ENCODE measurements around the gene KATNB1. TPM values are rescaled to one million over a fixed set of nuclear protein-coding genes. Genes with fewer than 3 reads are reported as not detected.

The KATNB1 gene
- total and polyA plus RNA-seq, 8 donors: 11.7 to 20.1 (median 14.6) TPM

DNA sequence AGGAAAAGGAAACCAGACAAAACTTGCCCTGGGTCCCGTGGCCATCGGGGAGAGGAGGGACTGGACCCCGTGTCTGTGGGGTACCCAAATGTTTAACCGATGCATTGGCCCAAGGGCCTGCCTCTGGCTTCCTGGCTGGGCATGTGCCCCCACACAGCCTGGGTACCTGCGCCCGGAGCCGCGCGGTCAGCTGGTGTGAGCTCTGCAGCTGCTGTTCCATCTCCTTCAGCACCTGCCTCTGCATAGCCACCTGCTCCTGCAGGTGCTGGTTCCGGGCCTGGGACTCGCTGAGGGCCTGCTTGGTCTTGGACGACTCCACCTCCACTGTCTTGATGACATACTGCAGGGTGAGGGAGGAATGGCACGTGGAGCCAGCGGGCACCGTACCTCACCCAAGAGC, 34.8 kb downstream of the KATNB1 start:
- TF ChIP-seq, protein P1, sequence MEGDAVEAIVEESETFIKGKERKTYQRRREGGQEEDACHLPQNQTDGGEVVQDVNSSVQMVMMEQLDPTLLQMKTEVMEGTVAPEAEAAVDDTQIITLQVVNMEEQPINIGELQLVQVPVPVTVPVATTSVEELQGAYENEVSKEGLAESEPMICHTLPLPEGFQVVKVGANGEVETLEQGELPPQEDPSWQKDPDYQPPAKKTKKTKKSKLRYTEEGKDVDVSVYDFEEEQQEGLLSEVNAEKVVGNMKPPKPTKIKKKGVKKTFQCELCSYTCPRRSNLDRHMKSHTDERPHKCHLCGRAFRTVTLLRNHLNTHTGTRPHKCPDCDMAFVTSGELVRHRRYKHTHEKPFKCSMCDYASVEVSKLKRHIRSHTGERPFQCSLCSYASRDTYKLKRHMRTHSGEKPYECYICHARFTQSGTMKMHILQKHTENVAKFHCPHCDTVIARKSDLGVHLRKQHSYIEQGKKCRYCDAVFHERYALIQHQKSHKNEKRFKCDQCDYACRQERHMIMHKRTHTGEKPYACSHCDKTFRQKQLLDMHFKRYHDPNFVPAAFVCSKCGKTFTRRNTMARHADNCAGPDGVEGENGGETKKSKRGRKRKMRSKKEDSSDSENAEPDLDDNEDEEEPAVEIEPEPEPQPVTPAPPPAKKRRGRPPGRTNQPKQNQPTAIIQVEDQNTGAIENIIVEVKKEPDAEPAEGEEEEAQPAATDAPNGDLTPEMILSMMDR (IDR thresholded peaks at IDR 0.05): no peak
- no peak overlapping the region for H3K4me3 ChIP-seq
- peaks cover 0 to 72% of the 10 kb centered on the region in 2 donors for H3K36me3 ChIP-seq
- no peaks in the 10 kb centered on the region for H3K9me3 ChIP-seq
- DNase-seq: no peak
- H3K4me1 ChIP-seq: peaks cover 0 to 10% of the 10 kb centered on the region in 2 donors
- no peaks in the 10 kb centered on the region for H3K27me3 ChIP-seq
- H3K27ac ChIP-seq: no peak overlapping the region
- intact Hi-C loops (cut with DNase I): no loop called here
- ATAC-seq: no peak

DNA sequence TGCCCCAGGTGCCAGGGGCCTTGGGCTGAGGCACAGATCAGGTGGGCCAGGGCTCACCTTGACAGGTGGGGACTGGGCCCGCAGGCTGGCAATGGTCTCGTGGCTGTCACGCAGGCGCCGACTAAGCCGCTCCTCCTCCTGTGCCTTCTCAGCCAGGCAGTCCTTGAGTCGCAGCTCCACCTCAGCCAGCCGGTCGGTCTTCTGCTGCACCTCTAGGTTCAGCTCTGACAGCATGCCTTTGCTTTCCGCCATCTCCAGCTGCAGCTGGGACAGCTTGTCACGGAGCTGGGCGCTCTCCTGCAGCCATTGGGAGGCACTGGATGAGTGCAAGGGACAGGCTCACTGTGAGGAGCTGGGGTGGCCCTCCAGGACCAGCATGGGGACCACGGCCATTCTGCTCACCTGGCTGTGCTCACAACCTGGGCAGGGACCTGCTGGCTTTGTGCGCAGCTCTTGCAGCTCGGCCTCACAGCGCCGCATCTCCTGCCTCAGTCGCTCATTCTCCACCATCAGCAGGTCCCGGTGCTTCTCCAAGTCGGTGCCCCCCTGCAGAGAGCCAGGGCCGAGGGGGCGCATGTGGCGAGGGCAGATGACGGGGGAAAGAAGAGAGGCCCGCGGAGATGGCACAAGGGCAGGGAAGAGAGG, 35.7 kb downstream of the KATNB1 start:
- ATAC-seq: no peak
- H3K27ac ChIP-seq: no peak overlapping the region
- H3K27me3 ChIP-seq: no peaks in the 10 kb centered on the region
- H3K4me3 ChIP-seq: no peak overlapping the region
- peak in 1 of 4 donors; percentile 68 for DNase-seq
- peaks cover 0 to 73% of the 10 kb centered on the region in 2 donors for H3K36me3 ChIP-seq
- peaks cover 0 to 10% of the 10 kb centered on the region in 2 donors for H3K4me1 ChIP-seq
- TF ChIP-seq, protein P1 (IDR thresholded peaks at IDR 0.05): no peak
- intact Hi-C loops (cut with DNase I): no loop called here
- H3K9me3 ChIP-seq: no peaks in the 10 kb centered on the region

DNA sequence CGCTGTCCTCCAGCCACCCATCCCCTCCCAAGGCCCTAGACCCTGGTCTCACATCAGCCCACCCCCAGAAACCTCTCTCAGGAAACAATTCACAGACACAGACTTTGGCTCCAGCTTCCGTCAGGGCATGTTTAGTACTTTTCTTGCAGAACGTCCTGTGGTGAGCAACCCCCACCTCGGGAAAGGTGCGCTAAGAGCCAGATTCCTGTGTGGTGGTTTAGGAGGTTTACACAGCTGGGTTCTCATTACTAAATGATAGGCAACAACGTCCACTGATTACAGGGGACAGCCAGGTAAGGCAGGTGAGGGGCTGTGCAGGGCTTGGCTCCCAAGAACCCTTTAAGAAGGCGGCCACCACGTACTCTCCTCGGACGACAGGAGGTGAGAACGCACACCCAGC, 37.4 kb downstream of the KATNB1 start:
- ATAC-seq: no peak
- peaks cover 0 to 61% of the 10 kb centered on the region in 2 donors for H3K36me3 ChIP-seq

DNA sequence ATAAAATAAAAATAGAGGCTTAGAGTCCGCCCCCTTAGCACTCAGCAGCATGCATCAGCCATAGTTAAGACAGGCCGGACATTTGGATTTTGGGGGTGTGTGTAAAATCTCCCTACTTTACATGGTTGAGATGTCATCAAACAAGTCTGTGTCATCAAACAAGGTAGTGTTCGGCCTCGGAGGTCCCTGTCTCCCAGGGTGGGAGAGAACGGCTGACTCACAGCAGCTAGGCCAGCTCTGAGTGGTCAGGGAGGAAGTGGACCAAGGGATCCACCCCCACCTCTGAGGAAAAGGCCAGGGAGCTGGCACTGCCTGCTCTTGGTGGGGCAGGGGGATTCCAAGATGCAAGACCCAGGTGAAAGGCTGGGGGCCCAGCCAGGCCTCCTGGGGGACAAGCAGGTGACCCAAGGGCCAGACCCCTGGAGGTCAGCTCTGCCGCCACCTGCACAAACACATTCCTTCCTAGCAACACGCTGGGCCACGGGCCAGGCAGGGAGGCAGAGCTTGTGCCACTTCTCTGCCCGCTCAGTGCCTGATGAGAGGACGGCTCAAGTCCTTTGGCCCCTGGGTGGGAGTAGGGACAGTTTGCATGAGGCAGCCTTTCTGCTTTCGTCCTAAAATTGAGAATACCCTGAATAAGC, 38.2 kb downstream of the KATNB1 start:
- Histone ChIP-seq H3K27me3 (no peaks in the 10 kb centered on the region), H3K4me3 (no peak overlapping the region), H3K9me3 (no peaks in the 10 kb centered on the region), H3K27ac (no peak overlapping the region), H3K36me3 (peaks cover 0 to 58% of the 10 kb centered on the region in 2 donors), H3K4me1 (peaks cover 0 to 10% of the 10 kb centered on the region in 2 donors)
- DNase-seq: peak in 1 of 4 donors; percentile 80
- peak; percentile 78 for ATAC-seq
- TF ChIP-seq, protein P1 (IDR thresholded peaks at IDR 0.05): no peak
- intact Hi-C loops (cut with DNase I): no loop called here

More for the DNA sequence above, 37.4 kb downstream of the KATNB1 start:
- peaks cover 0 to 10% of the 10 kb centered on the region in 2 donors for H3K4me1 ChIP-seq
- no peaks in the 10 kb centered on the region for H3K9me3 ChIP-seq
- TF ChIP-seq, protein P1 (IDR thresholded peaks at IDR 0.05): no peak
- DNase-seq: peak in 1 of 4 donors; percentile 20
- H3K27me3 ChIP-seq: no peaks in the 10 kb centered on the region
- no peak overlapping the region for H3K4me3 ChIP-seq
- H3K27ac ChIP-seq: no peak overlapping the region
- intact Hi-C loops (cut with DNase I): no loop called here

DNA sequence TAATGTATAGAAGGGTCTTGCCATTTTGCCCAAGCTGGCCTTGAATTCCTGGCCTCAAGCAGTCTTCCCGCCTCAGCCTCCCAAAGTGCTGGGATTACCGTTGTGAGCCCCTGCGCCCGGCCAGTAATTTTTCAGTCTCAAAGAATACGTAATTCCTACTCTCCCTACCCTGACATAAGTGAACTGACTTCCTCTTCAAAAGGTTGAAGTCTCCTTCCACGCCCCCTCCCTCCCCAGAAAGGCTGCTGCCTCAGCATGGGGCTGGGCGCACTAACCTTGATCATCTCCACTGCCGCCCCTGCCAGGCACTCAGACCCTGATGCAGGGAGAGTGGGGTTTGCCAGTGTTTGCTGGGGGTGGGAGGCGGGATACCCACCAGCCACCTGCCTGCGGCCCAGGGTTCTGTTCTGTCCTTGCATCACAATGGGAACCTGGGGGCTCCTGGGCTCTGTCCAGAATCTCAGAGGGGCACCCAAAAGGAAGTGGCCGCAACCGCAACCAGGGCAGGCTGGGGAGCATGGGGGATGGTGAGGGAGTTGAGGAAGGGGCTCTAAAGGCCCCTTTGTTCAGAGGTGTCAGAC, 39.2 kb downstream of the KATNB1 start:
- H3K27me3 ChIP-seq: no peaks in the 10 kb centered on the region
- DNase-seq (peak in 1 of 4 donors; percentile 51), ATAC-seq (no peak)
- H3K27ac ChIP-seq: no peak overlapping the region
- no peak overlapping the region for H3K4me3 ChIP-seq
- TF ChIP-seq, protein P1 (IDR thresholded peaks at IDR 0.05): no peak
- intact Hi-C loops (cut with DNase I): no loop called here
- no peaks in the 10 kb centered on the region for H3K9me3 ChIP-seq
- peaks cover 0 to 56% of the 10 kb centered on the region in 2 donors for H3K36me3 ChIP-seq
- H3K4me1 ChIP-seq: peaks cover 0 to 10% of the 10 kb centered on the region in 2 donors
